HG03060 (cell line): ENCODE measurements around the gene RHOG.

Experiments used
- ATAC-seq: cut with Tn5 transposase; IDR thresholded peaks from one replicate; pipeline ENCODE4 v1.9.1; 2021; ENCODE audit warnings: low read depth, moderate number of reproducible peaks; ENCODE audit not compliant: unreplicated experiment

The RHOG gene

GRCh38 chr11:3781423-3781822 lies 59.3 kb downstream of the RHOG start:
- ATAC-seq = no peak
